GM21423 (cell line): Measurements from ENCODE around the gene DNAL1.

Source experiments
- ATAC-seq: cut with Tn5 transposase; IDR thresholded peaks from one replicate; pipeline ENCODE4 v1.9.1; 2021; ENCODE audit warnings: mild to moderate bottlenecking, moderate library complexity; ENCODE audit not compliant: unreplicated experiment

Gene DNAL1

DNA sequence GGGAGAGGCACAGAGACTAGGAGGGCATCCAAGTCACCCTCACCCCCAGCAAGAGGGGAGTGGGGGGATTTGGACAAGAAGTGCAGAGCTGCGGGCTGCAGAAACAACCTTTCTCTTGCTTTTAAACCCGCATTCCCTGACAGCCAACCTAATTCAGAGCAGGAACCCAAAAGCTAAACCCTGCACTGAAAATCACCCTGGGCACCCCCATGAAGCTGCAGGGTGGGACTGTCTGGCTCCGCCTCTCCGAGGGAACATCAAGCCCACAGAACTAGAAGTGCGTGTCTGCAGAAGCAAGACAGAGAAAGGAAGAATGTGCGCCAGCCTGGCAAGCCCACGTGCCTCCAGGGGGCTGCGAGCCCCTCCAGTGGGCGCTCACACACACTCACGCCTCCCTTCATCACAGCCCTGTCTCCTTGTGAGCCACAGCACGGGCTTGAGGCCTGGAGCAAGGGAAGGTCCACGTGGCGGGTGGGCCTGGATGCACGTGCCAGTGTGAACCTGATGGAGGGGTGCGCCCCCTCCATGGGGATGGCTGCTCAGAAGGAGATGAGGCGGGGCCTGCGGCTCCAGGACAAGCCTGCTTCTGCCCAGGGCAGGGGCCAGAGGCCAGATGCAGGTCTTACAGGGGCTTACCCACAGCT, 97.2 kb downstream of the DNAL1 start:
- ATAC-seq: no peak

DNA sequence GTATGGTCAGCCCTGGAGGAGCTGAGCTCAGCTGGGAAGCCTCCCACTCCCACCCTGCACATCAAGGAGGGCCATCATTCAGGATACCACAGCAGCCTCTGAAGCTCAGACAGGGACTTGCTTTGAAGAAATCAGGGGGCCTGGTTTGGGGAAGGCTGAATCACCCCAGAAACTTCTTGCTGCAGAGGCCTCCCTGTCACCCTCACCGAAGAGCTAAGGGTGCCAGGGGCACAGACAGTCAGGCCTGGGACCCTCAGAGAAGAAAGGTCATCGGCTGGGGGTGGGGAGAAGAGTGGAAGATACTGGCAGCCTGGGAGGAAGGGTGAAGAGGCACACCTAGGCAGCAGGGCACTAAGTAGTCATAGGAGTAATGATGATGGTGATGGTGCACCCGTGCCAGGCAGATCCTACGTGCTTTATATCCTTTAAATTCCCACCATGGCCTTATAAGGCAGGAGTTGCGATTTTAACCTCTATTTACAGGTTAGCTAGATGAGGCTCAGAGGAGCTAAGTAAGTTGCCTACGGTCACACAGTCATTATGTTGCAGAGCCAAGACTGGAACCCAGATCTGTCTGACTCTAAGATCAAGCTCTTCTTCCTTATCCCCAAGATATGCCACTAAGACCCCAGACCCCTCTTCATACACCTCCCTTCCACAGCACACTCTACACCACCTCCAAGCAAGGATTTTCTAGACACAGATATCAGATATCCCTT, 97.9 kb downstream of the DNAL1 start:
- ATAC-seq: no peak

DNA sequence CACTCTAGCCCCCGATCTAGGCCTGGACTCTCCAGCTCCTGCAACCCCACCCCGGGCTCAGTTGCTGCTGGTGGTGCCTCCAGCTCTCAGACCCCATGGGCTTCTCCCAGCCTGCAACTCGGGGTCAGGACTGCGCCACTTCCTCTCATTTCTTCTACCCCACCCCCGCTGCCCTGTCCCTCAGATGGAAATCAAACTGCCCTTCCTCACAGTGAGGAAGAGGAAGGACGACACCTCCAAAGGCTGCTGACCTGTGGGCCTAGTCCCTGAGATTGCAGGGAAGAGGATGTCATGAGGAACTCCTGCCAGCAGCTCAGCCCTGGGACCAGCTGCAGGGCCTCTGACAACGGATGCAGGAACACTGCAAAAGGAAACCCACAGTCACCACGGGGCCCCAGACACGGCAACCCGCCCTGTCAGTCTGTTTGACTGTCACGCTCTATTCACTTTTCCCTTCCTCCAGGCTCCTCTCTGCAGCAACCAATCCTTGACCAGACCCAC, 98.7 kb downstream of the DNAL1 start:
- ATAC-seq: peak; percentile 59

DNA sequence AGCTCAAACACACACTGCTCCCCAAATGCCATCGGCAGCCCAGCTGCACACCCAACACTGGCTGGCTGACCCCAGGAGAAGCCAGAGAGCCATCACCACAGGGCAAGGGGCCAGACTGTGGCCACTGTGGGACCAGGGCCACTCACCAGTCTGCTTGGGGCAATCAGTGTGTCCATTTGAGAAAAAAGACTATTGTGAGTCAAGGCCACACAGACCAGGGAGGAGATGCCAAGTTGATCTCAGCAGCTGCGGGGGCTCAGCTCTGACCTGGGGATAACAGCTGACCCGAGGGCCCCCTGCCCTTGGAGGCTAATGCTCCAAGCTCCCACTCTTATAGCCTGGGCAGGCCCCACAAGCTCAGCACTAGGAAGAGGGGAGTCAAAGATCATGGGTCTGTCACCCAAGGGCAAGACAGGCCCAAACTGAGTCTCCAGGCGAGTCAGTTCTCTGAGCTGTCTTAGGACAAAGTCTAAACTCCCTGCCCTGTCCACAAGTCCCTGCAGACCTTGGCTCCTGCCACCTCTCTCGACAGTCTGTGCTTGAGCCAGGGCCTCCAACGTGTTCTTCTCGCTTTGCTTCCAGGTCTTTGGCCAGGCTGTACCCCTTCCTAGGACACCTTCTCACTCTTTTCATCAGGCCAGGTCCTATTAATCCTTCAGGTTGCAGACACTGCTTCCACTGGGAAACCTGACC, 99.5 kb downstream of the DNAL1 start:
- ATAC-seq: no peak

DNA sequence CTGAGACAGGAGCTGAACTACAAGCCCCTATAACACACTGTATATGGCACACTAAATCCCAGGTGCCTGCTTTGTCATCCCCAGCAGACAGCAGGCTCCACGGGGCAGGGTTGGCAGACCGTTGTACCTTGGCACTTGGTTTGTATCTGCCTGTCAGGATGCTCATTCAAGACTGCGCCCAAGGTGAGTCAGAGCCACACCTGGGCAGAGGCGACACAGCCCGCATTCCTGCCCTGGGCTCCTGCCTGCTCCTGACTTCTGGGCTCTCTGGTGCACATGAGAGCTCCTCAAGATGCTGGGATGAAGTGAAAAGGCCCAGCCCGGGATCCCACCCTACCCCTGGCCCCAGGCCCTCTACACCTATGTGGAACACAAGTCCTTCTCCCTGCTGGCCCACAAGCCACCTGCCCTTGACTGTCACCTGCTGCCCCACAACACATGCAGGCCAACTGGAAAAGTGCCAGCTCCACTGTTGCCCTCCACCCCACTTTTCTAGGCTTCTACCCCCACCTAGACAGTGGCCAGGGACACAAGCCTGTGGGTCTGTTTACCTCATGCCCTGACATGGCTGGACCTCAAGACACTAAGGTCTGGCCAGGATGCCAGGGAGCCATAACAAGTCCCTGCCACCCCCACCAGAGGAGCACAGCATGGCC, 100.2 kb downstream of the DNAL1 start:
- no peak for ATAC-seq

DNA sequence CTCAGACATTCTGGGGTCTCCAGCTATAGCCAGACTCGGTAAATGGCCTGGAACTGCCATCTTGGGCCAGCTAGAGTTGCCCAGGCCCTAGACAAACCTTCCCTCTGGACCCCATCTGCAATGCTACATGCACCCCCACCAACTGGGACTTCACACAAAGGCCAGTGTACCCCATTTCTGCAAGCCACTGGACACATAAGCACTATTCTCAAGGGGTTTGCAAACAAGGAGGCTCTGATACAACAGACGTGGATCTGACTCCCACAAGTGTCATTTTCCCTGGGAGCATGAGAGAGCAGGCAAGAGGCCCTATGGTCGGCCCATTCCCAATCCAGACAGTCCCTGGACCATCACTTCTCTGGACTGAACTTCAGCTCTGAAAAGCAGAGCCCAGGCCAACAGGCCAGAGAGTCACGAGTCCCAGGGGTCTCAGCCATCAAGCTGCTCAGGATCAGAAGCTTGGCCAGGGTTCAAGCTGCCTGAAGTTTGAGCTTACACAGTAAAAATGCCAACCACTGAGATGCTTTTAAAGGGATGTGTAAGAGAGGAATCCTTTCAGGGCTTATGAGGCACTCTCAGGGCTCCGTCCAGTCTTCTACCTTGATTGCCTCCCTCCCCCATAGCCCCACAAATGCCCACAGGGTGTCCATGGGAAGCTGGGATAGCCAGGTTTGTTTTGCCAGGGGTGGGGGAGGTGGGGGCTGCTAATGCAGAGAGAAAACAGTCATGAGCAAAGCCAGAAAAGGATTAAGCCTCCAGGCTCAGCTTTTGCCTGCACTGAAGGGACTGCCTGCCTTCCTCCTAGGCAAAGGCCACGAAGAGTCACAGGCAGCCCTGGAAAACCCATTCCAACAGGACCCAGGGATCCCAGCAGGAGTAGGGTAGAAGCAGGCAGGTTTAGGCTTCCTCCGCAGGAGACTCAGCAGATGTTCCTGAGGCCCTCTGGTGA, 101.1 kb downstream of the DNAL1 start:
- no peak for ATAC-seq

DNA sequence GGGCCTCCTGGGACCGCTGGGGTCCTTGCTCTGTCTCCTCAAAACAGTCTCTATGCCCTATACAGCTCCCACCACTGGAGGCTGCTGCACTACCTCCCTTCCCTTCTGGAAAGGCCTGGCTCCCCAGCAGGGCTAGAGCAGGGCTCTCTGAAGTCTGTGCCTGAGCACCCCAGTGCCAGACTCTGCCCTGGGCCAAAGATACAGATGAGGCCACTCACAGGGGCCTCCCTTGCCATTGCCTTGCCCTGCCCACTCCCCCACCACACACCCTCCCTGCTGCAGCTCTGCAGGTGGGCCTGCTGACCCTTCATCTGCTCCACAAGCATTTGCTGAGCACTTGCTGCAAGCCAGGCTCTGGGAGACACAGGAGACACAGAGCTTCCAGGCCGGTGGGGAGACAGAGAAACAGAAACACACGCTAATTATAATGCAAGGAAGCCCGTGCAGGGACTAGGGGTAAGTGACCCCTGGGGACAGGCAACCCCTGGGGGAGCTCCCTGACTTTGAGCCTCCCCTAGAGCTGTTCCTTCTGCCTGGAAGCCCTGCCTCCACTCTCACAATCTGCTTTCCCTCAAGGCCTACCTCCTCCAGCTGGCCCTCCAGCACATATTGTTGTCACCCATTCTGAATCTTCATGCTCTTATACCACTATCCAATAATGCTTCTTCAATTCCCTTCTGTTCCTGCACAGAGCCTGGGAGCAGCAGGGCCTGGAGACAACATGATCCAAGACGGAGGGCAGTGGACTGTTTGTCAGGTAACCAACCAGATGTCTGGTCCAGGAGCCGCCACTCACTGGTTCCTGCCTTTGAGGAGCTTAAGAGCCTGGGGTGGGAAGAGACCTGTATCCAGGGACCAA, 102.0 kb downstream of the DNAL1 start:
- ATAC-seq: no peak

DNA sequence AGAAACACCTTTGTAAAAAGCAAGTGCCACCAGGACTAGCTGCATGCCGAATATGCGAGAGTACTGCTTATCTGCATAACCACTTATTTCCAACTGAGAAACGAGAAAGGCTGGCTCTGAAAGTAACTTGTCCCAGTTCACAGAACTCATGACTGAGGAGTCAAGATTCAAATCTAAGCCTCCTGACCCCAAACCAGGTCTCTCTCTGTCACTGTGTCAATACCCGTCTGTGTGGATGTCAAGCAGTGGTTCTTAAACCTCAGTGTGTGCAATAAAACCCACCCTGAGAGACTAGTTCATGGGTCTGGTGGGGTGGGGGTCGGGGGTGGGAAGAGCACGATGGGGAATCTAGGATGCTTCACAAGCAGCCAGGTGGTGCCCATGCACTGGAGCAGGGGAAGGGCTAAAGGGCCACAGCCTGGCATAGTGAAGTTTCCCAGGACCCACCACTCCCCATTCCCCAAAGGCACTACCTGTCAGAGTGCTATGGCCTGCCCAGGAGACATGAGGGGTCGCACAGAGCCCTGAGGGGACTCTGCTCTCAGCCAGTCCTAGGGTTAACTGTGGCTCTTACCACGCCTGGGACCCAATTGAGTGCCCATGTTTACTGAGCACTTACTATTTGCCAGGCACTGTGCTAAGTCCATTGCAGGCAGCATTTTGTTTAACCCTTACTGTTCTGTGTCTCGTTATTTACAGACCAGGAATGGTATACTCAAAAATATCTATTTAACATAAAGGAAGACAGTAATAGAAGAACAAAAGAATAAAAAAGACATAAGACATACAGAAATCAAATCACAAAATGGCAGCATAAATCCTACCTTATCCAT, 102.8 kb downstream of the DNAL1 start:
- ATAC-seq: no peak

DNA sequence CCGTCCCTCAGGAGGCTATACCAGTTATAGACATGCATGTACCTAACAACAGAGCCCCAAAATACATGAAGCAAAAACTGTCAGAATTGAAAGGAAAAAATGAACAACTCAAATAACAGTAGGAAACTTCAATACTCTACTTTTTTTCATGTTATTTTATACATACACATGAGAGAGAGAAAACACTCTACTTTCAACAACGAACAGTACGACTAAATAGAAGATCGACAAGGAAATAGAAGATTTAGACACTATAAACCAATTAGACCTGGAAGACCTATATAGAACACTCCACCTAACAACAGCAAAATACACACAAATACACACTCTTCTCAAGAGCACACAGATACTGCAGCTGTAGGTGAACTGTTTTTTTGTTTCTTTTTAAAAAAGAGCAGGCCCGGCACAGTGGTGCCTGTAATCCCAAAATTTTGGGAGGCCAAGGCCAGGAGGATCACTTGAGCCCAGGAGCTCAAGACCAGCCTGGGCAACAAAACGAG, 104.1 kb downstream of the DNAL1 start:
- ATAC-seq: no peak

DNA sequence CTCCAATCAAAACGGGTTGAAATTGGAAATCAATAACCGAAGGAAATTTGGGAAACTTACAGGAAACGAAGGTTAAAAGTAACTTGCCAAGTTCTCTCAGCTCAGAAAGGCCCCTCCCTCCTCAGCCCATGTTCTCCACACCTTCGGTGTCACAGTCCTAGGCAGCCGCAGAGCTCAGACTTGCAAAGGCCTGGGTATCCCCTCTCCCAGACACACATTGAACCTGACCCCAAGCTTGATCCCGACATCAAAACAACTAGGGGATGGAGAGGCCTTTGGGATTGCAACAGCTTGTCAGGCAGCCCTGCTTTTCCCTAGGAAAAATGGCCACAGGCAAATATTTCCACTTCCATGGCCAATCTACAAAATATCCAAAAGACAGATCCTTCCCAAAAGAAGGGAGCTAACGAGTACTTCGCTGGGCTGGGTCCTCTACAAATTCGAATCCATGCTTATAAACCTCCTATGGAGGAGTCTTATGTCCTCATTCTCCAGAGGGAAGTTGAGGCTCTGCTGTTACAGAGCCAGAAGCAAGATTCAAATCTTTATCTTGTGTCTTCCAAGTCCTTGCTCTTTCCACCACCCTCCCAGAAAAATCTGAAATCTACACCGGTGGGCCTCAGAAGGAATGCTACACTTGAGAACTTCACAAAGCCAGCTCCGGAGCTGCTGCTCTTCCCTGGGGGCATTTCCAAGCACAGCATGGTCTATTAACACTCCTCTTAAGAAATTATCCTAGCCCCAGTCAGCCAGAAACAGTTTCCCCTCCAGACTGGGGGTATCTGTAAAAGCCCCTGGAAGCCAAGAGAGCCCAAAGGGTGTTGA, 105.1 kb downstream of the DNAL1 start:
- no peak for ATAC-seq

DNA sequence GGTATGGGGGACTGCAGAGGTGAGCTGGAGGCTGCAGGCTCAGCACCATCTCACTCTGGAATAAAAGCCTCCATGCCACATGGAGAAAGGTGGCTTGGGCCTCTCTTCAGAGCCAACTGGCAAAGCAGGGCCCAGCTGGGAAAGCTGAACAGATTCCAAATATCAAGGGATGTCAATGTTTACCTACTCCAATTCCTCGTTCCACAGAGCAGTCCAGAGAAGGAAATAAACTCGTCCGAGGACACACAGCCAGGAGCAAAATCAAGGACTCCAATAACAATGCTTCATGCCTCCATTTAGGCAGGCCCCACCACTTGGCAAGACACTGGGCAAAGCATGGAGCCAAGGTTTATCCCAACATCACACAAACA, 105.7 kb downstream of the DNAL1 start:
- no peak for ATAC-seq

DNA sequence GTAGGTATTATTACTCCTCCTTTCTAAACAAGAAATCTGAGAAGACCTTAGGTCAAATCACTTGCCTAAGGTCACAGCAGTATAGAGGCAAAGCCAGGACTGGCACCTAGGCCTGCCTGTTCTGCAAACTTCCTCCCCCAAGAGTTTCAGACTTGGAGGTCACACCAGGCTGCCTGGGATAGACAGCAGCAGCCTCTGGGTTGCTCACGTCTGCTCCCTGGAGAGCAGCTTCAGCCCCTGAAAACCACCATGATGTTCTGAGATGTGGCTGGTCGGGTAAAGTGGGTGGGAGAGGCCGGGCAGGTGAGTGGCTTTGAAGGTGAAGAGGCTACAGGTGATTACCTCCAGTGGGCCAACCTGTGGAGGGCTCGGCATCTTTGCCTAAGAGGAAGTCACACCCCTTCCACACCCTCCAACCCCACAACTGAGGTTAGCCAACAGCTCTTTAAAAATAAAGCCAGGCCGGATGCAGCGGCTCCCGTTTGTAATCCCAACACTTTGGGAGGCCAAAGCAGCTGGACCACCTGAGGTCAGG, 106.4 kb downstream of the DNAL1 start:
- no peak for ATAC-seq

DNA sequence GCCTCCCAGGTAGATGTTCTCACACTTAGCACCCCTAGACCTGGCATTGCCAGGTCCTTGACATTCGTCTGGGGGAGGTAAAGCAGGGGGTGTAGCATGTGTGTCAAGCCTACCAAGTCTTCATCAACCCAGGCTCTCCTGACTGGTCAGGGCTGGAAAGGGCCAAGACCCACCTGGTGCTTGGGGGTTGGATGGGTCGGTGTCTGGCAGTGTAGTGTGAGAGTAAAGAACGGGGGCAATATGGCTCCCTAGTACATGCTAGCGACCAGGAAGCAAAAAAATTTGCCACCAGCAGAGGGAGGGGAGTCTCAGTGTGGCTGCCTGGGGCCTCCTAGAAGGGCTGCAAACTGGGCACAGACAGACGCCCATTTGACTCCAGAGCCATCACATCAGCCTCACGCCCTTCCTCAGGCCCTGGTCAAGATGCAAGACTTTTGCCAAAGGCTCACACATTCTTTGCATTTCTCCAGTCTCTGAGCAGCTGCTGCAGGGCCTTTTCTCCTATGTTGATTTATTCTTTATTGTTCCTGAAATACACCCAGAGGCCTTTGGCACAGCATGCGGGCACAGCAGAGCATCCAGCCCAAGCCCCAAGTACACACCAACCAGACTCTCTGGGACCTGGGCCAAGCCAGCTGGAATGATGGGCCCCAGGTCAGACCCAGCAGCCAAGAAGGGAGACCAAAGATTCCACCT, 107.7 kb downstream of the DNAL1 start:
- no peak for ATAC-seq
